OCI-LY1 (cell line): ENCODE results near the gene ALX4.

Experiments used
- H2AFZ ChIP-seq: fragments of 200-600 bp; sonication (generic), shearing (Covaris generic); 2 replicates; pipeline ENCODE4 v1.6.0; 2014; ENCODE audit warnings: antibody characterized with exemption, mild to moderate bottlenecking, low read length
- H3F3A ChIP-seq: fragments of 200-600 bp; sonication (generic), shearing (Covaris generic); 2 replicates; pipeline ENCODE4 v1.6.0; 2014; ENCODE audit warnings: mild to moderate bottlenecking, antibody characterized with exemption, low read length, moderate library complexity; ENCODE audit not compliant: insufficient read depth
- H3K27ac ChIP-seq: fragments of 200-600 bp; sonication (generic); 2 replicates; pipeline ENCODE4 v1.5.1; 2014; ENCODE audit warnings: low read length, mixed run types, mild to moderate bottlenecking, low read depth; ENCODE audit not compliant: poor library complexity, severe bottlenecking
- H3K27me3 ChIP-seq: fragments of 200-600 bp; sonication (generic); 2 replicates; pipeline ENCODE4 v1.6.0; 2014; ENCODE audit warnings: antibody characterized with exemption, mild to moderate bottlenecking, low read length, moderate library complexity; ENCODE audit not compliant: insufficient read depth
- H3K36me3 ChIP-seq: fragments of 200-600 bp; sonication (generic); 2 replicates; pipeline ENCODE4 v1.6.1; 2014; ENCODE audit warnings: mild to moderate bottlenecking, antibody characterized with exemption, low read length, moderate library complexity, mixed read lengths; ENCODE audit not compliant: insufficient read depth
- H3K4me1 ChIP-seq: fragments of 200-600 bp; sonication (generic); 2 replicates; pipeline ENCODE4 v1.5.1; 2014; ENCODE audit warnings: mild to moderate bottlenecking, low read length, moderate library complexity; ENCODE audit not compliant: insufficient read depth, severe bottlenecking
- H3K4me2 ChIP-seq: fragments of 200-600 bp; sonication (generic), shearing (Covaris generic); 2 replicates; pipeline ENCODE4 v1.6.1; 2014; ENCODE audit warnings: low read length
- H3K4me3 ChIP-seq: fragments of 200-600 bp; sonication (generic); 2 replicates; pipeline ENCODE4 v1.5.1; 2014; ENCODE audit warnings: low read length, low read depth, mild to moderate bottlenecking, mixed read lengths; ENCODE audit not compliant: poor library complexity, severe bottlenecking
- H3K79me2 ChIP-seq: fragments of 200-600 bp; shearing (Covaris generic); 2 replicates; pipeline ENCODE4 v1.6.1; 2016; ENCODE audit warnings: mixed run types, low read length, mixed read lengths; ENCODE audit not compliant: insufficient read depth
- H3K9ac ChIP-seq: fragments of 200-600 bp; sonication (generic), shearing (Covaris generic); 2 replicates; pipeline ENCODE4 v1.6.1; 2014; ENCODE audit warnings: mild to moderate bottlenecking, low read length, mixed read lengths
- H3K9me2 ChIP-seq: fragments of 200-600 bp; sonication (generic), shearing (Covaris generic); 2 replicates; pipeline ENCODE4 v1.6.1; 2014; ENCODE audit warnings: low read depth, mild to moderate bottlenecking, low read length, mixed read lengths
- H3K9me3 ChIP-seq: fragments of 200-600 bp; shearing (Covaris generic); 2 replicates; pipeline ENCODE4 v1.6.1; 2014; ENCODE audit warnings: low read length, mixed read lengths
- H4K20me1 ChIP-seq: fragments of 200-600 bp; sonication (generic), shearing (Covaris generic); 2 replicates; pipeline ENCODE4 v1.6.0; 2016; ENCODE audit warnings: mild to moderate bottlenecking, low read length; ENCODE audit not compliant: insufficient read depth
- CTCF ChIP-seq: fragments of 200-600 bp; sonication (generic), shearing (Covaris generic); IDR thresholded peaks from 2 replicates; pipeline ENCODE4 v1.5.1; 2017; ENCODE audit warnings: mild to moderate bottlenecking, antibody characterized with exemption, low read length, moderate library complexity, mixed read lengths
- EZH2 ChIP-seq: fragments of 200-600 bp; sonication (generic), shearing (Covaris generic); IDR thresholded peaks from 2 replicates; pipeline ENCODE4 v1.8.0; 2017; ENCODE audit warnings: borderline replicate concordance, mixed run types, mild to moderate bottlenecking, antibody characterized with exemption, low read length, moderate library complexity, mixed read lengths

The ALX4 gene

GRCh38 chr11:44264761-44265160, 45.2 kb downstream of the ALX4 start:
- Histone ChIP-seq H4K20me1 (no peaks in the 10 kb centered on the region), H3K36me3 (no peaks in the 10 kb centered on the region), H2AFZ (no peak overlapping the region), H3K9me2 (no peaks in the 10 kb centered on the region), H3K4me3 (no peak overlapping the region), H3K4me2 (no peak overlapping the region), H3K4me1 (no peaks in the 10 kb centered on the region), H3K27me3 (no peaks in the 10 kb centered on the region), H3F3A (no peaks in the 10 kb centered on the region), H3K79me2 (no peaks in the 10 kb centered on the region), H3K27ac (no peak overlapping the region), H3K9ac (no peak overlapping the region), H3K9me3 (no peaks in the 10 kb centered on the region)
- TF ChIP-seq CTCF (no peak), EZH2 (no peak)

- H3K9me3 ChIP-seq: no peaks in the 10 kb centered on the region
- H4K20me1 ChIP-seq: no peaks in the 10 kb centered on the region
- H3K79me2 ChIP-seq: no peaks in the 10 kb centered on the region
- no peaks in the 10 kb centered on the region for H3K9me2 ChIP-seq
- no peak overlapping the region for H3K4me3 ChIP-seq
- TF ChIP-seq EZH2: no peak
- TF ChIP-seq CTCF: no peak
- no peaks in the 10 kb centered on the region for H3F3A ChIP-seq
- H2AFZ ChIP-seq: no peak overlapping the region
- no peak overlapping the region for H3K9ac ChIP-seq
- no peaks in the 10 kb centered on the region for H3K4me1 ChIP-seq
- H3K4me2 ChIP-seq: no peak overlapping the region
- H3K36me3 ChIP-seq: no peaks in the 10 kb centered on the region
- no peak overlapping the region for H3K27ac ChIP-seq
- H3K27me3 ChIP-seq: no peaks in the 10 kb centered on the region
These were observed 45.5 kb downstream of the ALX4 start for GRCh38 chr11:44264438-44264749.

GRCh38 chr11:44263738-44264437, 46.1 kb downstream of the ALX4 start:
- Histone ChIP-seq H3F3A (no peaks in the 10 kb centered on the region), H3K79me2 (no peaks in the 10 kb centered on the region), H2AFZ (no peak overlapping the region), H3K9ac (no peak overlapping the region), H3K36me3 (no peaks in the 10 kb centered on the region), H4K20me1 (no peaks in the 10 kb centered on the region), H3K4me3 (no peak overlapping the region), H3K9me2 (no peaks in the 10 kb centered on the region), H3K9me3 (no peaks in the 10 kb centered on the region), H3K27me3 (no peaks in the 10 kb centered on the region), H3K4me2 (no peak overlapping the region), H3K4me1 (no peaks in the 10 kb centered on the region), H3K27ac (no peak overlapping the region)
- TF ChIP-seq CTCF (no peak), EZH2 (no peak)
